Measurements from ENCODE around the gene SAMD4A. TPM values are rescaled to one million over a fixed set of nuclear protein-coding genes. Genes with fewer than 3 reads are reported as not detected.

Gene SAMD4A
- total RNA-seq, 4 donors from 2014 or later = 39.8 to 53.3 (median 48.0) TPM

DNA sequence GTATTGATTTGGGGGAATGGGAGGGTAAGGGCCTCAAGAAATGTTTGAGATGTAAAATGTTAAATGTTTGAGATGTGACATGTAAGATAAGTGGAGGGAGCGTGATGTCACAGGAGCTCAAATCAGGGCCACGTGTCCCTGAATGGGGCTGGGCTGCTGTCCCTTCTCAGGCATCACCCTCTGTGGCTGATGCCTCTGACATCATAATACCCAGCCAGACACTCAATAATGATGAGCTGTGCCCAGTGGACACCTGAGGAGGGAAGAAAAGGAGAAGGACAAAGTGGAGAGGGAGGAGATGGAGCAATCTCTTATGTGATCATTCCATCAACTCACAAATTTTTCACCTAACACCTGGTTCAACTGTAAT lies 120.8 kb downstream of the SAMD4A start:
- WGBS, 2 donors = 82 to 83% methylated on average over 2 of the region's 2 CpGs

DNA sequence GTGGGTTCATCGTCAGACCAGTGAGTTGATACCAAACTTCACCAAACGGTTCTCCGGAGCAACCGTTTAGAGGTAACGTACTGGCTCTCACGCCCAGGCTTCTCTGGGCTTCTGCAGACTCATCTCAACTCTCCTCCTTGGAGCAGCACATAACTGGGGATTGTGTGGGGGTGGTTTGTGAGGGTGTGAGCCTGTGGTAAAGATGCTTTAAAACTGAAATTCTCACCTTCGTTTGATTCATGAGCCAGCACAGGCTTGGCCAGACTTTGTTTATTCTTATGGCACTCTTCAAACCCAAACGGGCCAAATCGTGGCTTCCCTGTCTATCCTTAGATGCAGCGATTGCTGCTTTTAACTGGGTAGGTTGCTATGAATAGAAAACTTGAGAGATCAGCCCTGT lies 121.3 kb downstream of the SAMD4A start:
- 88 to 92% methylated on average over 10 of the region's 10 CpGs for WGBS, 2 donors
- TF ChIP-seq POLR2A (IDR thresholded peaks at IDR 0.05) = no peak
- TF ChIP-seq EP300 (IDR thresholded peaks at IDR 0.05) = no peak
- Histone ChIP-seq H3K4me1 (peaks cover 0 to 74% (median 28%) of the 10 kb centered on the region in 4 donors), H3K9me3 (no peaks in the 10 kb centered on the region), H3K4me3 (no peak overlapping the region), H3K36me3 (no peaks in the 10 kb centered on the region), H3K27me3 (no peaks in the 10 kb centered on the region), H3K27ac (peak overlapping the region in 1 of 4 donors; percentile 90)
- no peak for DNase-seq (ENCODE audit: low spot score in 2 of 2)

More for the DNA sequence above, 120.8 kb downstream of the SAMD4A start:
- no peak for DNase-seq (ENCODE audit: low spot score in 2 of 2)
- Histone ChIP-seq H3K9me3 (no peaks in the 10 kb centered on the region), H3K27me3 (no peaks in the 10 kb centered on the region), H3K27ac (peak overlapping the region in 3 of 4 donors; percentile 9 to 92 (median 90)), H3K4me1 (peaks cover 0 to 75% (median 28%) of the 10 kb centered on the region in 4 donors), H3K36me3 (no peaks in the 10 kb centered on the region), H3K4me3 (no peak overlapping the region)
- TF ChIP-seq EP300 (IDR thresholded peaks at IDR 0.05) (no peak), POLR2A (IDR thresholded peaks at IDR 0.05) (no peak)
- TF ChIP-seq, protein P1, sequence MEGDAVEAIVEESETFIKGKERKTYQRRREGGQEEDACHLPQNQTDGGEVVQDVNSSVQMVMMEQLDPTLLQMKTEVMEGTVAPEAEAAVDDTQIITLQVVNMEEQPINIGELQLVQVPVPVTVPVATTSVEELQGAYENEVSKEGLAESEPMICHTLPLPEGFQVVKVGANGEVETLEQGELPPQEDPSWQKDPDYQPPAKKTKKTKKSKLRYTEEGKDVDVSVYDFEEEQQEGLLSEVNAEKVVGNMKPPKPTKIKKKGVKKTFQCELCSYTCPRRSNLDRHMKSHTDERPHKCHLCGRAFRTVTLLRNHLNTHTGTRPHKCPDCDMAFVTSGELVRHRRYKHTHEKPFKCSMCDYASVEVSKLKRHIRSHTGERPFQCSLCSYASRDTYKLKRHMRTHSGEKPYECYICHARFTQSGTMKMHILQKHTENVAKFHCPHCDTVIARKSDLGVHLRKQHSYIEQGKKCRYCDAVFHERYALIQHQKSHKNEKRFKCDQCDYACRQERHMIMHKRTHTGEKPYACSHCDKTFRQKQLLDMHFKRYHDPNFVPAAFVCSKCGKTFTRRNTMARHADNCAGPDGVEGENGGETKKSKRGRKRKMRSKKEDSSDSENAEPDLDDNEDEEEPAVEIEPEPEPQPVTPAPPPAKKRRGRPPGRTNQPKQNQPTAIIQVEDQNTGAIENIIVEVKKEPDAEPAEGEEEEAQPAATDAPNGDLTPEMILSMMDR (IDR thresholded peaks at IDR 0.05) = no peak

DNA sequence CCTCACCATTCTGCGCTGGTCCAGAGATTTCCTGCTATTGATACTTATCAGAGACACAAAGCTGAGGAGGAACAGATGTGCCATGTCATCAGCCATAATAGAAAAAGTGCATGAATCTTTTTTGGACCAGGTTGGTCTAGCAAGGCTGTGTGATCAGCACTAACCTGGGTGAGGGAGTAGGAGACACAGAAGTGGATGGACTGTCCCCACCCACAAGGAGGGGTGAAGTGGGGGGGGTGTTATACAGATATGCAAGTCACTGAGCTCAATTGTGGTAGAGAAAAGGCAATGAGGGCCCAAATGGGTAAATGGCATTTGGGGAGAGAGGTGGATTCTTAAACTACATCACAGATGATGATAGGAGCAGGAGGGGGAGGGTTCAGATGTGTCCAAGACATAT lies 123.0 kb downstream of the SAMD4A start:
- no peaks in the 10 kb centered on the region for H3K36me3 ChIP-seq
- no peak overlapping the region for H3K4me3 ChIP-seq
- no peaks in the 10 kb centered on the region for H3K9me3 ChIP-seq
- no peaks in the 10 kb centered on the region for H3K27me3 ChIP-seq
- no peak for DNase-seq (ENCODE audit: low spot score in 2 of 2)
- no peak overlapping the region for H3K27ac ChIP-seq
- 96 to 100% methylated on average over 1 of the region's 1 CpG for WGBS, 2 donors
- peaks cover 0 to 57% (median 19%) of the 10 kb centered on the region in 4 donors for H3K4me1 ChIP-seq
- TF ChIP-seq, protein P1 (IDR thresholded peaks at IDR 0.05) = no peak
- no peak for TF ChIP-seq EP300 (IDR thresholded peaks at IDR 0.05)
- TF ChIP-seq POLR2A (IDR thresholded peaks at IDR 0.05) = no peak

DNA sequence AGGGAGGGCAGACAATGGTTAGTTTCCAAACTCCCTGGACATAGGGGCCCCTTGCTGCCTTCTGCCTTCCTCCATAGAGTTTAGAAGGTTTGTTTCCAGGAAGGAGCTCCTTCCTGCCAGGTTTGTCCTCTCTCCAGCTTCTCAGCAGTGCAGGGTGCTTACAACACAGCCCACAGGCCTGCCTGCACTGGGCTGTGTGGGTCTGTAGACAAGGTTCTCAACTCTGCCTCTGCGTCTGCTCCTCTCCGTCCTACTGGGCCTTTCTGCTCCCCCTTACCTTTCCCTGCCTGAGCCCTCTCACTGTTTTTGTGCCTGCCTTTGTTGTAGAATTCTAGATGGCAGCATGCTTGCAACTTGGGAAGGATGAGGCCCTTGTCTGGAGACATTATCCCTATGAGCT lies 124.0 kb downstream of the SAMD4A start:
- DNase-seq (ENCODE audit: low spot score in 2 of 2) = no peak
- TF ChIP-seq, protein P1 (IDR thresholded peaks at IDR 0.05) = no peak
- TF ChIP-seq POLR2A (IDR thresholded peaks at IDR 0.05) (no peak), EP300 (IDR thresholded peaks at IDR 0.05) (no peak)
- Histone ChIP-seq H3K4me3 (no peak overlapping the region), H3K9me3 (no peaks in the 10 kb centered on the region), H3K27me3 (no peaks in the 10 kb centered on the region), H3K4me1 (peaks cover 0 to 48% (median 10%) of the 10 kb centered on the region in 4 donors), H3K27ac (peak overlapping the region in 1 of 4 donors; percentile 43), H3K36me3 (no peaks in the 10 kb centered on the region)
- WGBS, 2 donors = 94 to 97% methylated on average over 2 of the region's 2 CpGs

DNA sequence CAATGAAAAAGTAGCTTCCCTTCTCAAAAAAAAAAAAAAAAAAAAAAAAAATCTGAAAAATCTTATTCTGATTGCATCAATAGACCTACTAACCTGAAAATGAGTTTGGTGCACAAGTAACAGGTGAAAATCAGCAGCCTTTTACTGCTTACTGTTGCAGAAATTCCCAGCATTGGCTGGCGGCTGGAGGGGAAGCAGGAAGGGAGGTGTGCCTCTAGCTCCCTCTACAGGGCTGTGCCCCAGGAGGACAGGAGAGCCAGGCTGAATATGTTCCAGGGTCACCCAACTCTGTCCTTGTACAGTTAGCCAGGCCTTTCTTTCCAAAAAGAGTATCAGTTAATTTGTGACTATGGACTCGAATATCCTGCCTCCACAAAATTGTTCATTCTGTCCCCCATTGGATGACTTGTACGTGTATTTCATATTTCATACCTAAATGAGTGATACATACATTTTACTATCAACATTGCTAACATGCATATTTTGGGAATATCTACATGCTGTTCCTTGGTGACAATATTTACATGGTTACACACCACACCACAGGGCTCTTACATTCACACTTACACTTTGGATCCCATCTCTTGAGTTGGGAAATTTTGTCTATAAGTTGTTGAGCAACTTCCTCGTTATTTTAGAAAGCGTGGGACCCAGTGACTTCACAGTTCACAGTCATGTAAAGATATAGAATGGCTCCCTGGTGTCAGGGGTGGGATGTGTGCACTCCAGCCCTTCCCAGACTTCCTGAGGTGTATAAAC lies 124.8 kb downstream of the SAMD4A start:
- Histone ChIP-seq H3K4me1 (peaks cover 0 to 40% (median 6%) of the 10 kb centered on the region in 4 donors), H3K27ac (peak overlapping the region in 1 of 4 donors; percentile 36)
- DNase-seq (ENCODE audit: low spot score in 2 of 2) = peak; percentile 63 to 81

More for the DNA sequence above, 124.8 kb downstream of the SAMD4A start:
- H3K9me3 ChIP-seq = no peaks in the 10 kb centered on the region
- 38 to 50% methylated on average over 5 of the region's 5 CpGs for WGBS, 2 donors
- H3K4me3 ChIP-seq = no peak overlapping the region
- TF ChIP-seq, protein P1 (IDR thresholded peaks at IDR 0.05) = peak; percentile 78 to 86 (median 82)
- TF ChIP-seq POLR2A (IDR thresholded peaks at IDR 0.05) (no peak), EP300 (IDR thresholded peaks at IDR 0.05) (peak in 1 of 2 donors; percentile 59)
- H3K36me3 ChIP-seq = no peaks in the 10 kb centered on the region
- H3K27me3 ChIP-seq = no peaks in the 10 kb centered on the region

All from tibial nerve (tissue), 4 donors.